GM23338 (cell line): Measurements from ENCODE around the gene CPXM1.

Experiments
- CREB1 ChIP-seq: fragments of 250-450 bp; sonication (Bioruptor Pico); IDR thresholded peaks from 2 replicates; pipeline ENCODE4 v1.5.0; 2020; ENCODE audit warnings: low read depth, mild to moderate bottlenecking, moderate library complexity
- ETS1 ChIP-seq: IDR thresholded peaks from 2 replicates; pipeline ENCODE4 v1.6.1; 2016; ENCODE audit warnings: antibody characterized with exemption
- EZH2 ChIP-seq: fragments of 200-600 bp; sonication (generic); IDR thresholded peaks from one replicate; pipeline ENCODE4 v1.8.0; 2017; ENCODE audit warnings: antibody characterized with exemption, mild to moderate bottlenecking, low read depth; ENCODE audit not compliant: unreplicated experiment
- EZH2phosphoT487 ChIP-seq: fragments of 200-600 bp; sonication (generic); IDR thresholded peaks from one replicate; pipeline ENCODE4 v1.8.1; 2018; ENCODE audit warnings: antibody characterized with exemption; ENCODE audit not compliant: unreplicated experiment
- JUNB ChIP-seq: IDR thresholded peaks from one replicate; pipeline ENCODE4 v1.6.1; 2016; ENCODE audit warnings: antibody characterized with exemption; ENCODE audit not compliant: unreplicated experiment
- NANOG ChIP-seq: IDR thresholded peaks from 2 replicates; pipeline ENCODE4 v1.6.1; 2016; ENCODE audit warnings: antibody characterized with exemption, borderline replicate concordance
- POLR2AphosphoS5 ChIP-seq: IDR thresholded peaks from 2 replicates; pipeline ENCODE4 v1.6.1; 2016; ENCODE audit warnings: antibody characterized with exemption, low read depth
- STAT1 ChIP-seq: IDR thresholded peaks from one replicate; pipeline ENCODE4 v1.6.1; 2016; ENCODE audit warnings: antibody characterized with exemption; ENCODE audit not compliant: unreplicated experiment
- ZNF114 ChIP-seq: fragments of 250-450 bp; sonication (Bioruptor Pico); IDR thresholded peaks from 2 replicates; pipeline ENCODE4 v1.5.0; 2020; ENCODE audit warnings: mild to moderate bottlenecking, moderate library complexity
- TF ChIP-seq, protein P1 (sequence below), 2 experiments: fragments of 200-600 bp in 1 of 2; sonication (generic) in 1 of 2; conservative IDR thresholded peaks; 2 replicates each; pipeline versions ENCODE4 v1.5.1 to v1.6.1; 2016 to 2017; ENCODE audit warnings: antibody characterized with exemption in 2 of 2, low read depth in 2 of 2, mild to moderate bottlenecking in 2 of 2, moderate library complexity in 1 of 2
- TF ChIP-seq, protein P2 (sequence below): IDR thresholded peaks from one replicate; pipeline ENCODE4 v1.6.1; 2018; ENCODE audit warnings: antibody characterized with exemption; ENCODE audit not compliant: unreplicated experiment

- TF ChIP-seq, protein P1, sequence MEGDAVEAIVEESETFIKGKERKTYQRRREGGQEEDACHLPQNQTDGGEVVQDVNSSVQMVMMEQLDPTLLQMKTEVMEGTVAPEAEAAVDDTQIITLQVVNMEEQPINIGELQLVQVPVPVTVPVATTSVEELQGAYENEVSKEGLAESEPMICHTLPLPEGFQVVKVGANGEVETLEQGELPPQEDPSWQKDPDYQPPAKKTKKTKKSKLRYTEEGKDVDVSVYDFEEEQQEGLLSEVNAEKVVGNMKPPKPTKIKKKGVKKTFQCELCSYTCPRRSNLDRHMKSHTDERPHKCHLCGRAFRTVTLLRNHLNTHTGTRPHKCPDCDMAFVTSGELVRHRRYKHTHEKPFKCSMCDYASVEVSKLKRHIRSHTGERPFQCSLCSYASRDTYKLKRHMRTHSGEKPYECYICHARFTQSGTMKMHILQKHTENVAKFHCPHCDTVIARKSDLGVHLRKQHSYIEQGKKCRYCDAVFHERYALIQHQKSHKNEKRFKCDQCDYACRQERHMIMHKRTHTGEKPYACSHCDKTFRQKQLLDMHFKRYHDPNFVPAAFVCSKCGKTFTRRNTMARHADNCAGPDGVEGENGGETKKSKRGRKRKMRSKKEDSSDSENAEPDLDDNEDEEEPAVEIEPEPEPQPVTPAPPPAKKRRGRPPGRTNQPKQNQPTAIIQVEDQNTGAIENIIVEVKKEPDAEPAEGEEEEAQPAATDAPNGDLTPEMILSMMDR (conservative IDR thresholded peaks at IDR 0.05; ENCODE audit: low read depth in 2 of 2) = no peak
- TF ChIP-seq EZH2 = no peak
- TF ChIP-seq, protein P2, sequence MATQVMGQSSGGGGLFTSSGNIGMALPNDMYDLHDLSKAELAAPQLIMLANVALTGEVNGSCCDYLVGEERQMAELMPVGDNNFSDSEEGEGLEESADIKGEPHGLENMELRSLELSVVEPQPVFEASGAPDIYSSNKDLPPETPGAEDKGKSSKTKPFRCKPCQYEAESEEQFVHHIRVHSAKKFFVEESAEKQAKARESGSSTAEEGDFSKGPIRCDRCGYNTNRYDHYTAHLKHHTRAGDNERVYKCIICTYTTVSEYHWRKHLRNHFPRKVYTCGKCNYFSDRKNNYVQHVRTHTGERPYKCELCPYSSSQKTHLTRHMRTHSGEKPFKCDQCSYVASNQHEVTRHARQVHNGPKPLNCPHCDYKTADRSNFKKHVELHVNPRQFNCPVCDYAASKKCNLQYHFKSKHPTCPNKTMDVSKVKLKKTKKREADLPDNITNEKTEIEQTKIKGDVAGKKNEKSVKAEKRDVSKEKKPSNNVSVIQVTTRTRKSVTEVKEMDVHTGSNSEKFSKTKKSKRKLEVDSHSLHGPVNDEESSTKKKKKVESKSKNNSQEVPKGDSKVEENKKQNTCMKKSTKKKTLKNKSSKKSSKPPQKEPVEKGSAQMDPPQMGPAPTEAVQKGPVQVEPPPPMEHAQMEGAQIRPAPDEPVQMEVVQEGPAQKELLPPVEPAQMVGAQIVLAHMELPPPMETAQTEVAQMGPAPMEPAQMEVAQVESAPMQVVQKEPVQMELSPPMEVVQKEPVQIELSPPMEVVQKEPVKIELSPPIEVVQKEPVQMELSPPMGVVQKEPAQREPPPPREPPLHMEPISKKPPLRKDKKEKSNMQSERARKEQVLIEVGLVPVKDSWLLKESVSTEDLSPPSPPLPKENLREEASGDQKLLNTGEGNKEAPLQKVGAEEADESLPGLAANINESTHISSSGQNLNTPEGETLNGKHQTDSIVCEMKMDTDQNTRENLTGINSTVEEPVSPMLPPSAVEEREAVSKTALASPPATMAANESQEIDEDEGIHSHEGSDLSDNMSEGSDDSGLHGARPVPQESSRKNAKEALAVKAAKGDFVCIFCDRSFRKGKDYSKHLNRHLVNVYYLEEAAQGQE = no peak
- TF ChIP-seq EZH2phosphoT487 = no peak
- no peak for TF ChIP-seq CREB1 (CRISPR knock-in tag)
- no peak for TF ChIP-seq POLR2AphosphoS5
- no peak for TF ChIP-seq ZNF114 (CRISPR knock-in tag)
- no peak for TF ChIP-seq JUNB
- TF ChIP-seq NANOG = no peak
- TF ChIP-seq STAT1 = no peak
- no peak for TF ChIP-seq ETS1
Observed at GRCh38 chr20:2798814-2799213, 1.6 kb downstream of the CPXM1 start.
